HG02798 (cell line): Measurements from ENCODE around the gene GTPBP8.
"Not testable (repeated sequence)": the region's sequence is repeated elsewhere in the genome, so short reads cannot be mapped to it uniquely, and the experiment has no call there.

Source experiments
- ATAC-seq: cut with Tn5 transposase; IDR thresholded peaks from one replicate; pipeline ENCODE4 v1.9.1; 2021; ENCODE audit warnings: mild to moderate bottlenecking; ENCODE audit not compliant: unreplicated experiment, poor library complexity

The GTPBP8 gene

GRCh38 chr3:112987710-112988334 is 3.0 kb upstream of the GTPBP8 start:
- no peak for ATAC-seq

- ATAC-seq, result no peak
Measured at GRCh38 chr3:112995800-112996199, 5.0 kb downstream of the GTPBP8 start.

- no peak for ATAC-seq
Measured at GRCh38 chr3:113000691-113001090, 9.9 kb downstream of the GTPBP8 start.

DNA sequence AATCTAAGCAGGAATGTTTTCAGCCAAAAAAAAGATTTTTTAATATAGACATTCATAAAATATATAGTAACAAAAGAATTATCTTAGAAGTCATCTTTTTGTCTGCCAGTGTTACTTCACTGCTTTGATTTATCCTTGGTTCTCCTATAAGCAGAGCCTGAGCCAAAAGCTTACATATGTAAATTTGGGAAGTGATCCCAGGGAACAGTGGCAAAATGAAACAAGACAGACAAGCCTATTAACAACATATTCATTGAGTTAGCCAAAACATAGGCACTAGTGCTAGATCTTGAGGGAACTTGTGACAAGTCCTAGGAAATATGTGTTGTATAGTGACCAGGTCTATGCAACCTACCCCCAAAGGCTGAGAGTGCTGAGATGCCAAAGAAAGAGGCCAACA is 11.3 kb downstream of the GTPBP8 start:
- no peak for ATAC-seq

DNA sequence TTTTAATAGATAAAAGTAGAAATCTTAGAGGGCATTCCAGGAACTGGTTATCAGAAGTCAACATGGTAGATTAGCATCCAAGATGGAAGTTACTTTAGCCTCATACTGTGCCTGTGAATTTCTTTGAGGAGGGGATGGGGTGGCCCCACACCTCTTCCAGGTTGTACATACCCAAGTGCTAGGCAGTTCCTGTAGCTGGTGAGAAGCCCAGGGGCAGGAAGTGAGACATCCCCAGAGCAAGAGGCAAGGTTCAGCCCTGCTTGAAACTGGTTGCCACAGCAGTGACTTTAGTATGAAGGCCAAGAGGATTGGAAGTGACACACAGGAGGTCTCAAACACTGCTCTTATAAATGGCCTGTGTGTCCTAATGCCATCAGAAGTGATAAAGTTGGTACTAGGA is 11.9 kb downstream of the GTPBP8 start:
- ATAC-seq, result no peak

- ATAC-seq, result peak; percentile 39
Measured at GRCh38 chr3:113005611-113006010, 14.8 kb downstream of the GTPBP8 start.

DNA sequence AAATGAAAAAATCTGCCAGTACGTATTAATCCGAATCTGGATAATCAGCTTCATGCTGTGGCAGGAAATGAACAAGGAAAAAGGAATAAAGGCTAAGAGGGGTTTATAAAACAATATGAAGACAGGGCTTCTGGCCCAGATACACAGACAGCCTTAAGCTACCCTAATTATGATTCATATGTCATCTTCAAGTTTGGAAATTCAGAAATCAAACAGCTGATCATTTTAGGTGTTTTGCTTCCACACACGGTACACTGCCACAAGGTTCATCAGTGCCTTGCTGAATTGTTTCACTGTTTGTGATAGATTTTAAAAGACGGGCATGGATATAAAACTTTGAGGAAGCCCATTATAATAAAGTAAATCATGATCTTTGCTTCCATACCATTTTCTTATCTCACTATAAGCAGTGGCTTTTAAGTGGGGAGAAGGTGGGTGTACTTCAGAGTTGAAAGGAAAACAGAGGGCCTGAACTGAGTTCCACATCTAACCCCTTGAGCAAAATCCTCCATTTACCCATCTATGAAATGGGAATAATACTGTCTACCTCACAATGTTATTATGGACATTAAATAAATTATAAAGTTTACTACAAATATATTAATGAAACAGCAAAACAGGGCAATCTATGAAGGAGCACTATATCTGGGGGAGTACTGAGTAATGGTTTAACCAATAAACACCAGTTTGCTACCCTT is 15.7 kb downstream of the GTPBP8 start:
- ATAC-seq, result no peak

- ATAC-seq, result no peak
Measured at GRCh38 chr3:113008117-113008516, 17.3 kb downstream of the GTPBP8 start.

DNA sequence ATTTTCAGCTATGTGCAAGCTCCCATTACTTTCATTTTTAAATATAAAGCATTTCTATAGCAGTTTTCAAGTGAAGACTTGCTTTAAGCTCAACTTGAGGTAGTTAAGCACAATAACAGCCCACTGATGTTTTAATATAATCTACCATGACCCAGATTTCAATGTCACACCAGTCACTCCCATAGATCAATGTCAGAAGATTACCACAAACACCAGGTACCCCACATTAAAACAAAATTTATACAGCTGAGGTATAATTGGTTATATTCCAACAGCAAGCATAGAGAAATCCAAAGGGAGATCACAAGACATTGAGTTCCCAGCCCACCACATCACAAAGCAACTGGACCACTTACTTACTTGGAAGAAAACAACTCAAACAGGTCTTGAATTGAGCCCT is 22.8 kb downstream of the GTPBP8 start:
- no peak for ATAC-seq

DNA sequence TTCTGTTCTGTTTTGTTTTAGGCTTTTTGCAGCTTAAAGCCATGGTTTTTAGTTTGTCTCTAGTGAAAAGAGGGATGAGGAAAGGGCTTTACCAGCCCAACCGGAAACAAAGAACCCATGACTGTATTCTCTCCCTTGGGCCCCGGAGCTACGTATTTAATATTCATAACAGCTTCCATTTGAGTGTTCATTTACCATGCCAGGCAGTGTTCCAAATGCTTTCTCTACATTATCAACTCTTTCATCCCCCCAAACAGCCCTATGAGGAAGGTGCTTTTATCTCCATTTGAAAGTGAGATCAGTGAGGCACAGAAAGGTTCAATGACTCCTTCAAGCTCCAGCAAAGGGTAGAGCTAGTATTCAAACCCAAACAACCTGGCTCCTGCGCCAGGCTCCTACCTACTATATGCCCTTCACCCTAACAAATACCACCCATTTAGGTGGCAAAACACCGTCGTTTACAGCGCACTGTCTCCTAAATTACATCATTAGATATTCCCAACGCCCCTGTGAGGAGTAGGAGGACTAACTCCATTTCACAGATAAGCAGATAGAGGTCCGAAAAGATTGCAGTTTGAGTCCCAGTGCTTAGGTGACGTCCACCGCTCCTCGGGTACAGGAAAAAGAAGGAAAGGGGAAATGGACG is 27.9 kb downstream of the GTPBP8 start:
- ATAC-seq, result peak; percentile 6

- ATAC-seq, result peak; percentile 96
Measured at GRCh38 chr3:113019182-113020137, 28.7 kb downstream of the GTPBP8 start.

DNA sequence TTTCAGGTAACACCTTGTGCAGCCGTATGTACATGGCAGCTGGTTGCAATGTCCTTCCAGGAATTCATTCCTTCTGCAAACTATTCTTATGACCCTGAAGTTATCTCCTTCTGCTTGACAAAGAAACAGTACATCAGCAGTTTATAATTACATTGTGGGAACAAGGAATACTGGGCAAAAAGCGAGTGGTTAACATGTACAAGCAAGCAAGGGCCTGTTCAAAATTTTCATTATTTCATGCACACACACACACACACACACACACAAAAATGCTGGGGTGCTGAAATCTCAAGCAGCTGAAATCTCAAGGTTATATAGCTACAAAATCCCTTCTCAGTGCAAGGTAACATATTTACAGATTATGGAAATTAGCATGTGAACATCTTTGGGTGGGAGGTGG is 30.7 kb downstream of the GTPBP8 start:
- ATAC-seq, result no peak

- ATAC-seq, result no peak
Measured at GRCh38 chr3:113034011-113034410, 43.2 kb downstream of the GTPBP8 start.

DNA sequence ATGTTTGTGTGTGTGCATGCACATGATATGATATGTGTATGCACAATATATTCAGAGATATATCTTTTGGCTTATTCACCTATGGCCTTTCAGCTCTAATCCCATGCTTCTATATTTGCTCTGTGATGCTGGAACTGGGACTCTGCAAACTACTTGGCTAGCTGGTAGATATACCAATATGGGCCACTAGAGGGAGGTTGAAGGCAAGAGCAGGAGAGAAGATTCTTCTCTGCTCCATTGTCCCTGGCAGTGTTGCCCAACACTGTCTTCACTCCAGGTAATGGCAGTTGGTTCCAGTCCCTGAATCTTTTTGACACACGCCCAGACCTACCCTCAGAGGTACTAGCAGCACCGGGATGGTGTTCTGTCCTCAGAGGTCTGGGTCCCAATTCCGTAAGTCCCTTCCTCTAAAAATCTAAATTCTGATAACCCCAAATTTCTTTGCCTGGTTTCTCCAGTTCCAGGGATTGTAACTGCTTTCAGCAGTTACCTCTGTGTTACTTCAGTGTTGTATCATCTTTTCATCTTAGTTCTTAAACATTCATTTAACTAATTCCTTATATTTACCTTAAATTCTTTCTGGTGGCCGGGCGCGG is 44.7 kb downstream of the GTPBP8 start:
- peak; percentile 85 for ATAC-seq

GRCh38 chr3:113038328-113038727 is 47.5 kb downstream of the GTPBP8 start:
- no peak for ATAC-seq

GRCh38 chr3:113039546-113039945 is 48.8 kb downstream of the GTPBP8 start:
- ATAC-seq, result no peak

DNA sequence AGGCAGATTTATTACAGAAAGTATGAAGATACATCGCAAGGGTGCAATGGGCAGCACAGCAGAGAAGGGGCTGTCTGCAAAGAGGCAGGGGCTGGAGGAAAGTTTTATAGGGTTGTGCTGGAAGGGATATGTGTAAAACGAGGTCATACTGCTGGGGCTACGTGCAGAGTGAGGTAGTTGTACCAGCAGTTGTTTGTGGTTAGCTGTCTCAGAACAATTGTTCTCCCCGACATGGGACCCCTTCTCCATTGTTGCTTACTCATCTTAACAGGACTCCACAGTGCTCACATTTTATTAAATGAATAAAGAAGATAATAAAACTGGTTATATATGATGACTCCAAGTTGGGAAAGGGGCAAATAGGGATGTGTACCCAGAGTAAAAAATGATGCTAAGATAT is 49.4 kb downstream of the GTPBP8 start:
- no peak for ATAC-seq

GRCh38 chr3:113043686-113044085 is 52.9 kb downstream of the GTPBP8 start:
- no peak for ATAC-seq

DNA sequence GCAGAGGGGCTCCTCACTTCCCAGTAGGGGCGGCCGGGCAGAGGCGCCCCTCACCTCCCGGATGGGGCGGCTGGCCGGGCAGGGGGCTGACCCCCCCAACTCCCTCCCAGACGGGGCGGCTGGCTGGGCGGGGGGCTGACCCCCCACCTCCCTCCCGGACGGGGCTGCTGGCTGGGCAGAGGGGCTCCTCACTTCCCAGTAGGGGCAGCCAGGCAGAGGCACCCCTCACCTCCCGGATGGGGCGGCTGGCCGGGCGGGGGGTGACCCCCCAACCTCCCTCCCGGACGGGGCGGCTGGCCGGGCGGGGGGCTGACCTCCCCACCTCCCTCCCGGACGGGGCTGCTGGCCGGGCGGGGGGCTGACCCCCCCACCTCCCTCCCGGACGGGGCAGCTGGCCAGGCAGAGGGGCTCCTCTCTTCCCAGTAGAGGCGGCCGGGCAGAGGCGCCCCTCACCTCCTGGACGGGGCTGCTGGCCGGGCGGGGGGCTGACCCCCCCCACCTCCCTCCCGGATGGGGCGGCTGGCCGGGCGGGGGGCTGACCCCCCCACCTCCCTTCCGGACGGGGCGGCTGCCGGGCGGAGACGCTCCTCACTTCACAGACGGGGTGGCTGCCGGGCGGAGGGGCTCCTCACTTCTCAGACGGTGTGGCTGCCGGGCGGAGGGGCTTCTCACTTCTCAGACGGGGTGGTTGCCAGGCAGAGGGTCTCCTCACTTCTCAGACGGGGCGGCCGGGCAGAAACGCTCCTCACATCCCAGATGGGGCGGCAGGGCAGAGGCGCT is 55.6 kb downstream of the GTPBP8 start:
- ATAC-seq, result not testable (repeated sequence)
